GM10266 (cell line): Measurements from ENCODE around the gene STRA8.

ENCODE experiments used
- DNase-seq: peaks from one replicate; pipeline ENCODE4 v3.0.0; 2012; ENCODE audit errors: extremely low spot score
- TF ChIP-seq, protein P1 (sequence below): IDR thresholded peaks from 2 replicates; pipeline ENCODE4 v1.5.1; 2012; ENCODE audit warnings: mild to moderate bottlenecking, low read depth; ENCODE audit not compliant: control insufficient read depth, insufficient read depth; ENCODE audit errors: missing control alignments

STRA8 gene

DNA sequence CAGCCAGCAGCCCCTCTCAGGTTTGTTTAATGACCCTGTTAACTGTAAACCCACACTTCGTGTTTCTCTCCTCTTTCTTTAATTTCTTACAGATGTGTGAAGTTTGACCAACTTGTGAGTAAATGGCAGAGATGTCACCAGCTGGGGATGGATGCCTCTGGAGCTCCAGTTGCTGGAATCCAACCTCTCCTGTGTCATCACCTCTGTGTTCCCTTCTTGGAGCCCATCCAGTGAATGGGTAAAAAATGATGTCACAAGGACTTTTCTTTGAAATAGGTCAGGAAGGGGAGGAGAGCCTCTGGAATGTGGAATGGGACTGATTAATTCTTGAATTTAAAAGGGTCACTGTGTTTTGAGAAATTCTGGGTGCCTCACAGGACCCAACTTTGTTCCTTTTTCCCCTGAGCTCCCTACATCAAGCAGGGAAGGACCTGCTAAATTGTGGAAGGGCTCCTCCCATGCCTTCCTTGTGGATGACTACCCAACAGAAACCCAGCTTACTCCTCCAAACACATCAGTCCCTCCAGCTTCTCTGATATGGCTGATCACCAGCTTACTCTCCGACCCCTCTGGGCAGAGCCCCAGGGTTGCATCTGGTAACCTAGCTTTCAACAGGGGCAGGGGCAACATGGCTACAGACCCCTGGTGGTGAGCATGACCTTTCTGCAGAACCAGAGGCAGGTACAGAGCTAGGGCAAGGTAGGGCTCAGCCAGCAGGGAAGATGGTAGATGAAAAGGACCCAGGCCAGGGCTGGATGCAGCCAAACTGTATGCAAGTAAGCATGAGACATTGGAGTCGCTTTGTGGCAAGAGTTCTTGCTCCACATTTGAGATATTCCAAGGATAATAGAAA lies 67.5 kb downstream of the STRA8 start:
- no peak for DNase-seq

More for the DNA sequence above, 67.5 kb downstream of the STRA8 start:
- TF ChIP-seq, protein P1, sequence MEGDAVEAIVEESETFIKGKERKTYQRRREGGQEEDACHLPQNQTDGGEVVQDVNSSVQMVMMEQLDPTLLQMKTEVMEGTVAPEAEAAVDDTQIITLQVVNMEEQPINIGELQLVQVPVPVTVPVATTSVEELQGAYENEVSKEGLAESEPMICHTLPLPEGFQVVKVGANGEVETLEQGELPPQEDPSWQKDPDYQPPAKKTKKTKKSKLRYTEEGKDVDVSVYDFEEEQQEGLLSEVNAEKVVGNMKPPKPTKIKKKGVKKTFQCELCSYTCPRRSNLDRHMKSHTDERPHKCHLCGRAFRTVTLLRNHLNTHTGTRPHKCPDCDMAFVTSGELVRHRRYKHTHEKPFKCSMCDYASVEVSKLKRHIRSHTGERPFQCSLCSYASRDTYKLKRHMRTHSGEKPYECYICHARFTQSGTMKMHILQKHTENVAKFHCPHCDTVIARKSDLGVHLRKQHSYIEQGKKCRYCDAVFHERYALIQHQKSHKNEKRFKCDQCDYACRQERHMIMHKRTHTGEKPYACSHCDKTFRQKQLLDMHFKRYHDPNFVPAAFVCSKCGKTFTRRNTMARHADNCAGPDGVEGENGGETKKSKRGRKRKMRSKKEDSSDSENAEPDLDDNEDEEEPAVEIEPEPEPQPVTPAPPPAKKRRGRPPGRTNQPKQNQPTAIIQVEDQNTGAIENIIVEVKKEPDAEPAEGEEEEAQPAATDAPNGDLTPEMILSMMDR: no peak
